Measurements from ENCODE around the gene TARBP1. TPM values are rescaled to one million over a fixed set of nuclear protein-coding genes. Genes with fewer than 3 reads are reported as not detected.

Gene TARBP1
- total RNA-seq, 1 experiment from 2014 or later, result 45.5 TPM

DNA sequence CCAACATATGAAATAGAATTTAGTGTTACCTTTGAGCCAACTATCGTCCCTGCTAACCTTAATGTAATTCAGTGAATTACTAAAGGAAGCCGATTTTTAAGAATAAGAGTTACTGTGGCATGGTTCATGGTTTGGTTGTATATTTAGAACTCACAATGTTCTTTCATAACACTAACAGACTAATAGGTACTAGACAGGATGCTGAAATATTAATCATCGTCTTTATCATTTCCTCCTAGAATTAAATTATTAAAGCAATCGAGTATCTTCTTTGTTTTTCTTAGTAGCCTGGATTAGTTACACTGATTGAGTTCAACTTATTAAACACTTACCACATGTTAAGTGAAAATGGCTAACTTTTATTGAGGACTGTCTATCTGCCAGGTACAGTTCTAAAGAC lies 47.7 kb downstream of the TARBP1 start:
- no peaks in the 10 kb centered on the region for H3K27me3 Mint-ChIP-seq (ENCODE audit: insufficient read depth, unreplicated experiment)
- peaks cover 90% of the 10 kb centered on the region for H3K36me3 Mint-ChIP-seq (ENCODE audit: insufficient read depth, unreplicated experiment)
- H3K4me1 Mint-ChIP-seq (ENCODE audit: insufficient read depth, unreplicated experiment), result peaks cover 12% of the 10 kb centered on the region
- H3K27ac Mint-ChIP-seq (ENCODE audit: low read depth, unreplicated experiment), result no peak overlapping the region
- no peak overlapping the region for H3K4me3 Mint-ChIP-seq (ENCODE audit: unreplicated experiment)
- no TSS peak for BruUV-seq (replicated peaks)
- ChIA-PET CTCF (interaction anchor here (0.6 to 1.5 kb wide), 5 partner anchors 39 to 987 kb away, joined by 3 to 7 read pairs (median 3); no protein-coding TSS in a partner anchor), POLR2A (interaction anchor here (0.9 to 1.2 kb wide), 2 partner anchors 12 to 36 kb away, joined by 3 to 8 read pairs; no protein-coding TSS in a partner anchor)
- H3K9me3 Mint-ChIP-seq (ENCODE audit: unreplicated experiment), result no peaks in the 10 kb centered on the region
- intact Hi-C loops (cut with micrococcal nuclease), result no loop called here
- no peak for TF ChIP-seq CTCF (IDR thresholded peaks at IDR 0.05; ENCODE audit: unreplicated experiment)
- DNase-seq (ENCODE audit: unreplicated experiment), result no peak

- Mint-ChIP-seq H3K4me1 (ENCODE audit: insufficient read depth, unreplicated experiment) (peaks cover 12% of the 10 kb centered on the region), H3K4me3 (ENCODE audit: unreplicated experiment) (no peak overlapping the region), H3K9me3 (ENCODE audit: unreplicated experiment) (no peaks in the 10 kb centered on the region), H3K27ac (ENCODE audit: low read depth, unreplicated experiment) (no peak overlapping the region), H3K36me3 (ENCODE audit: insufficient read depth, unreplicated experiment) (peaks cover 94% of the 10 kb centered on the region), H3K27me3 (ENCODE audit: insufficient read depth, unreplicated experiment) (no peaks in the 10 kb centered on the region)
- ChIA-PET POLR2A (interaction anchor here (0.9 to 1.2 kb wide), 3 partner anchors 11 to 73 kb away, joined by 3 to 8 read pairs (median 3); no protein-coding TSS in a partner anchor), CTCF (interaction anchor here (0.6 to 1.5 kb wide), 6 partner anchors 9 to 988 kb away, joined by 3 to 7 read pairs (median 3); no protein-coding TSS in a partner anchor)
- no peak for DNase-seq (ENCODE audit: unreplicated experiment)
- TF ChIP-seq CTCF (IDR thresholded peaks at IDR 0.05; ENCODE audit: unreplicated experiment), result no peak
- intact Hi-C loops (cut with micrococcal nuclease), result no loop called here
- BruUV-seq (replicated peaks), result no TSS peak
These were observed 48.3 kb downstream of the TARBP1 start for GRCh38 chr1:234430691-234431090.

DNA sequence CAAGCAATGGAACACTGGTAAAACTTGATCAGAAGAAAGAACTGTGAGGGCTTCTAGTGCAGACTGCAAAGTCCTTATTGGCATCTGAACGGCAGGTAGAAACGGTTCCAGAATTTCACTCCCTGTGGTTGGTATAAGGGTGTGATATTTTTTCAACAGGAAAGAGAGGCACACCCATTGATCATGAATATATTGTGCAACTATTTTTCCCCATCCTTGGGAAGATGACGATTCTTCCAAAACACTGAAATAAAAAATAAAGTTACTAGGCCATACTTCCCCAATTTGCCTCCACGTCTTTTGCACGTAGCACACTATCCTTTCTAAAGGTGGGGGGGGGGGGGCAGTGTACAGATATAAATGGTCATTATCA lies 49.6 kb downstream of the TARBP1 start:
- no TSS peak for BruUV-seq (replicated peaks)
- intact Hi-C loops (cut with micrococcal nuclease), result no loop called here
- Mint-ChIP-seq H3K4me1 (ENCODE audit: insufficient read depth, unreplicated experiment) (peaks cover 10% of the 10 kb centered on the region), H3K27me3 (ENCODE audit: insufficient read depth, unreplicated experiment) (no peaks in the 10 kb centered on the region), H3K9me3 (ENCODE audit: unreplicated experiment) (no peaks in the 10 kb centered on the region), H3K36me3 (ENCODE audit: insufficient read depth, unreplicated experiment) (peaks cover 94% of the 10 kb centered on the region), H3K27ac (ENCODE audit: low read depth, unreplicated experiment) (no peak overlapping the region), H3K4me3 (ENCODE audit: unreplicated experiment) (no peak overlapping the region)
- POLR2A ChIA-PET, result interaction anchor here (0.7 to 1.2 kb wide), 5 partner anchors 13 to 72 kb away, joined by 3 to 4 read pairs (median 3); partner anchors contain the start of gene COA6
- no peak for TF ChIP-seq CTCF (IDR thresholded peaks at IDR 0.05; ENCODE audit: unreplicated experiment)
- DNase-seq (ENCODE audit: unreplicated experiment), result no peak
- CTCF ChIA-PET, result interaction anchor here (1.0 to 1.5 kb wide), 3 partner anchors 10 to 120 kb away, joined by 3 to 7 read pairs (median 4); no protein-coding TSS in a partner anchor

DNA sequence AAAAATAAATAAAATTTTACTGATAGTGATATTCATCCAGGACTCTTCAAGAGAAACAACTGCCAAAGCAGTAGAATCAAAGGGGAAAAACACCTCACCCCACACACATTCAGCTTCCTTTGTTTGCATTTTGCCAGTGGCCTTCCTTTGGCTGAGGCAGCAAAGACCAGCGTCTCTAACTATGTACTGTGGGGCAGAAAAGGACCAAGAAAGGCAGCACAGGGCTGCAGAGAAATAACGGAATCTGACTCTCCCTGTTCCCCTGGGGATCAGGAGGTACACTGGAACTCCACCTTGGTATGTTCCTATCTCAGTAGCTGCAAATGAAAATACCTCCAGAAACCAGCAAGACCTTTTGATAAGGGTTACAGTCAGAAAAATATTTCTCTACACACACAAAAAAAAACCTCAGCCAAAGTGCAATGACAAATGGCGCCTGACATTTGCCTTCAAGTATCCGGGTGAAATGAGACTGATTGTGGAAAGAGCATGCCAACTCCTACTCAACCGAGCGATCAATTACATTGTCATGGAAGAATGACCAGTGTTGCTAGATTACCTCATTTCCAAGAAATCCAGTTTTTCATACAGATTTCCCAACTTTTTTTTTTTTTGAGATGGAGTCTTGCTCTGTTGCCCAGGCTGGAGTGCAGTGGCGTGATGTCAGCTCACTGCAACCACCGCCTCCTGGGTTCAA lies 50.9 kb downstream of the TARBP1 start:
- no peak for TF ChIP-seq CTCF (IDR thresholded peaks at IDR 0.05; ENCODE audit: unreplicated experiment)
- DNase-seq (ENCODE audit: unreplicated experiment), result no peak
- ChIA-PET POLR2A (interaction anchor here (0.9 kb wide), 1 partner anchor 43 kb away, joined by 7 read pairs; no protein-coding TSS in a partner anchor), CTCF (interaction anchor here (0.6 to 1.2 kb wide), 3 partner anchors 31 to 748 kb away, joined by 3 to 4 read pairs (median 4); no protein-coding TSS in a partner anchor)
- H3K9me3 Mint-ChIP-seq (ENCODE audit: unreplicated experiment), result no peaks in the 10 kb centered on the region
- no peak overlapping the region for H3K4me3 Mint-ChIP-seq (ENCODE audit: unreplicated experiment)
- no peaks in the 10 kb centered on the region for H3K4me1 Mint-ChIP-seq (ENCODE audit: insufficient read depth, unreplicated experiment)
- intact Hi-C loops (cut with micrococcal nuclease), result no loop called here
- H3K27ac Mint-ChIP-seq (ENCODE audit: low read depth, unreplicated experiment), result no peak overlapping the region
- no peaks in the 10 kb centered on the region for H3K27me3 Mint-ChIP-seq (ENCODE audit: insufficient read depth, unreplicated experiment)
- peaks cover 97% of the 10 kb centered on the region for H3K36me3 Mint-ChIP-seq (ENCODE audit: insufficient read depth, unreplicated experiment)
- no TSS peak for BruUV-seq (replicated peaks)
